CD4-positive, alpha-beta T cell treated with Interleukin-15 for 4 hours (primary cell): Measurements from ENCODE around the gene UBE2E2.

ENCODE experiments used
- DNase-seq: peaks from one replicate; pipeline ENCODE4 v3.0.0-alpha.2; 2020; ENCODE audit warnings: low spot score

UBE2E2 gene

GRCh38 chr3:23240171-23240785 is 37.2 kb downstream of the UBE2E2 start:
- no peak for DNase-seq

GRCh38 chr3:23241256-23241655 is 38.1 kb downstream of the UBE2E2 start:
- DNase-seq = no peak

- DNase-seq = no peak
These were observed 39.0 kb downstream of the UBE2E2 start for GRCh38 chr3:23242106-23242505.

GRCh38 chr3:23244324-23245041 is 41.4 kb downstream of the UBE2E2 start:
- no peak for DNase-seq

GRCh38 chr3:23246651-23247050 is 43.5 kb downstream of the UBE2E2 start:
- DNase-seq = no peak

GRCh38 chr3:23248594-23249131 is 45.5 kb downstream of the UBE2E2 start:
- DNase-seq = no peak

GRCh38 chr3:23249961-23250360 is 46.8 kb downstream of the UBE2E2 start:
- no peak for DNase-seq

- DNase-seq = no peak
These were observed 49.0 kb downstream of the UBE2E2 start for GRCh38 chr3:23252122-23252521.

- DNase-seq = no peak
These were observed 50.1 kb downstream of the UBE2E2 start for GRCh38 chr3:23253214-23253613.

- no peak for DNase-seq
These were observed 51.2 kb downstream of the UBE2E2 start for GRCh38 chr3:23254282-23254681.

GRCh38 chr3:23254835-23255234 is 51.7 kb downstream of the UBE2E2 start:
- no peak for DNase-seq

GRCh38 chr3:23256741-23257435 is 53.8 kb downstream of the UBE2E2 start:
- DNase-seq = no peak

- no peak for DNase-seq
These were observed 55.0 kb downstream of the UBE2E2 start for GRCh38 chr3:23258110-23258509.

GRCh38 chr3:23259515-23259914 is 56.4 kb downstream of the UBE2E2 start:
- no peak for DNase-seq

- no peak for DNase-seq
These were observed 59.6 kb downstream of the UBE2E2 start for GRCh38 chr3:23262766-23263165.

- DNase-seq = no peak
These were observed 60.7 kb downstream of the UBE2E2 start for GRCh38 chr3:23263796-23264195.

GRCh38 chr3:23264413-23264812 is 61.3 kb downstream of the UBE2E2 start:
- no peak for DNase-seq

- no peak for DNase-seq
These were observed 67.3 kb downstream of the UBE2E2 start for GRCh38 chr3:23270423-23270822.

- DNase-seq = no peak
These were observed 69.0 kb downstream of the UBE2E2 start for GRCh38 chr3:23271876-23272741.

- no peak for DNase-seq
These were observed 69.7 kb downstream of the UBE2E2 start for GRCh38 chr3:23272820-23273219.

- DNase-seq = no peak
These were observed 71.9 kb downstream of the UBE2E2 start for GRCh38 chr3:23275061-23275460.

GRCh38 chr3:23275814-23276213 is 72.7 kb downstream of the UBE2E2 start:
- no peak for DNase-seq
